Activated B cell treated with CpG ODN at 0.5 μM for 24 hours (primary cell): Measurements from ENCODE around the gene ANO2. TPM values are rescaled to one million over a fixed set of nuclear protein-coding genes. Genes with fewer than 3 reads are reported as not detected.

ENCODE experiments used
- ATAC-seq: fragments of 200-7000 bp; cut with Tn5 transposase; one replicate; pipeline ENCODE4 v1.10.0; 2021; ENCODE audit warnings: low read depth, mild to moderate bottlenecking, moderate library complexity
- CTCF ChIA-PET: fragments of 350-600 bp; sonication (Branson Sonifier 250); formaldehyde crosslinking; loops from one replicate; lab custom pipeline; 2021; ENCODE audit warnings: antibody characterized with exemption; lab: Charles Lee
- POLR2A ChIA-PET: fragments of 350-600 bp; sonication (Branson Sonifier 250); formaldehyde crosslinking; loops from one replicate; lab custom pipeline; 2021; ENCODE audit warnings: antibody characterized with exemption; lab: Charles Lee
- DNase-seq: peaks from one replicate; pipeline ENCODE4 v3.0.0; 2022
- H3K27ac Mint-ChIP-seq: one replicate; pipeline ENCODE4 v1.8.0; 2020; ENCODE audit warnings: mixed read lengths
- H3K27me3 Mint-ChIP-seq: one replicate; pipeline ENCODE4 v1.8.0; 2021; ENCODE audit warnings: mixed read lengths
- H3K36me3 Mint-ChIP-seq: one replicate; pipeline ENCODE4 v1.8.0; 2021; ENCODE audit warnings: low read depth, mixed read lengths
- H3K4me1 Mint-ChIP-seq: one replicate; pipeline ENCODE4 v1.8.0; 2021; ENCODE audit warnings: mixed read lengths
- H3K4me3 Mint-ChIP-seq: one replicate; pipeline ENCODE4 v1.8.0; 2020; ENCODE audit warnings: mild to moderate bottlenecking, mixed read lengths
- H3K9me3 Mint-ChIP-seq: one replicate; pipeline ENCODE4 v1.8.0; 2020; ENCODE audit warnings: mixed read lengths
- CTCF ChIP-seq: fragments of 200-600 bp; IDR thresholded peaks from one replicate; pipeline ENCODE4 v1.8.0; 2022; ENCODE audit warnings: antibody characterized with exemption, mild to moderate bottlenecking
- intact Hi-C: fragments of 100-400 bp; cut with micrococcal nuclease; formaldehyde crosslinking; loops from one replicate; pipeline ENCODE4 v1.15.1; 2024
- total RNA-seq: library from RNA; stranded (reverse); gene quantifications from 2 replicates; pipeline ENCODE4 v1.2.3, GENCODE V29; 2022

The ANO2 gene
- total RNA-seq, 1 donor from 2014 or later, result not detected

- no peak overlapping the region for H3K27ac Mint-ChIP-seq
- intact Hi-C loops, result no loop called here
- ChIA-PET POLR2A (no interaction called here), CTCF (no interaction called here)
- TF ChIP-seq CTCF, result no peak
- no peak for ATAC-seq
- no peaks in the 10 kb centered on the region for H3K9me3 Mint-ChIP-seq
- H3K4me1 Mint-ChIP-seq, result no peaks in the 10 kb centered on the region
- H3K36me3 Mint-ChIP-seq, result no peaks in the 10 kb centered on the region
- H3K4me3 Mint-ChIP-seq, result no peak overlapping the region
- DNase-seq, result no peak
- H3K27me3 Mint-ChIP-seq, result no peaks in the 10 kb centered on the region
These were observed 424.2 kb downstream of the ANO2 start for GRCh38 chr12:5520831-5521230.

DNA sequence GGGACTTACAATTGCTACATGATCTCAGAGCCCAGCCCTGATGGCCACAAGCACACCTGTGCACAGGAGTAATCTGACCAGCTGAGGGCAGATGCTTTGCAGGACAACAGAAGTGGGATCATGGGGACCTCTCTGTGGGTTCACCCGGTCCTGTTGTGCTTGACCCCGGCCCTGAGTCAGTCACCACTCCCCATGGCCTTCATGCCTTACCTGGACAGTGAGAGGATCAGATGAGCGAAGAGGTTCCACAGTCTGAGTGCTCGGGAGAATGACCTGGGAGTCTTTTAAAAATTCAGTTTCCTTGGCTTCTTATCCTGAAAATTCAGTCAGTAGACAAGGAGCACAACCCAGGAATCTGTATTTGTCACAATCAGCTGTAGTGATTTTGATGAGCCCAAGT, 425.0 kb downstream of the ANO2 start:
- ATAC-seq (no peak), DNase-seq (no peak)
- intact Hi-C loops, result no loop called here
- TF ChIP-seq CTCF, result no peak
- Mint-ChIP-seq H3K4me1 (no peaks in the 10 kb centered on the region), H3K4me3 (no peak overlapping the region), H3K27me3 (no peaks in the 10 kb centered on the region), H3K36me3 (no peaks in the 10 kb centered on the region), H3K9me3 (no peaks in the 10 kb centered on the region), H3K27ac (no peak overlapping the region)
- ChIA-PET CTCF (no interaction called here), POLR2A (no interaction called here)

DNA sequence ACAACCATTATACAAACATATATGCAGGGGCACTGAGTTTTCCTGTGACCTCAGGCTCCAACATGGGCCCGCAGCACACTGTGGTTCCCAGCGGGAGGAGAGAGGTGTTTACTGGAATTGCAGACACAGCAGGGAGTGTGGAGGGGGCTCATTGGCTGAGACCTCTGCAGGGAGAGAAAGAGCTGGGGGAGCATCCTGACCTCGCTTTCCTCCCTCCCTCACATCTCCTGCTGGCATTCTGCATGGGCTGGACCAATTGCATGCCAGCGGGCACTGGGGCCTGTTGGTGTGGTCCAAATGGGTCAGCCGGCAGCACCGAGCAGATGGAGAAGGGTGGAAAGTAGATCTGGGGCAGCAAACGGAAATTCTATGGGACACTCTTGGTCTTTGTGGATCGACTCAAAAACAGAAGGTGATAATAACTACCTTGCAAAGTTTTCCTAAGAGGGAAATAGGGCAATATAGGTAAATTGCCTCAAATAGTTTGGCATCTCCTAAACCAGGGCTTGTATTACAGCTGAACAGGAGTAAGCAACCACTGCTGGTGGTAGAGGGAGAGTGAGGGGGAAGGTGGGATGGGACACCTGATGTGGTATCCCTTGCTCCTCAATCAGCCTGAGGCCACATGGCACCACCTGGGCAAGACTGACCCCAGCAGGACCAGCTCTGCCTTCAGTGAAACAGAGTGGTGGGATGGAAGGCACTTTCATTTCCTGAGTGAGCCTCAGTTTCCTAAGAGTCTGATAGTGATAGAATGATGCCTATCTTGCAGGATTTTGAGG, 426.3 kb downstream of the ANO2 start:
- ChIA-PET POLR2A (no interaction called here), CTCF (no interaction called here)
- H3K27me3 Mint-ChIP-seq, result peaks cover 3% of the 10 kb centered on the region
- DNase-seq, result no peak
- no peak for ATAC-seq
- H3K27ac Mint-ChIP-seq, result no peak overlapping the region
- no peaks in the 10 kb centered on the region for H3K9me3 Mint-ChIP-seq
- H3K4me1 Mint-ChIP-seq, result no peaks in the 10 kb centered on the region
- H3K36me3 Mint-ChIP-seq, result no peaks in the 10 kb centered on the region
- no peak for TF ChIP-seq CTCF
- intact Hi-C loops, result no loop called here
- no peak overlapping the region for H3K4me3 Mint-ChIP-seq

GRCh38 chr12:5516371-5517241, 428.5 kb downstream of the ANO2 start:
- Mint-ChIP-seq H3K4me3 (no peak overlapping the region), H3K27me3 (peaks cover 5% of the 10 kb centered on the region), H3K9me3 (no peaks in the 10 kb centered on the region), H3K4me1 (no peaks in the 10 kb centered on the region), H3K36me3 (no peaks in the 10 kb centered on the region), H3K27ac (no peak overlapping the region)
- no peak for TF ChIP-seq CTCF
- DNase-seq (no peak), ATAC-seq (no peak)
- intact Hi-C loops, result no loop called here
- POLR2A ChIA-PET, result no interaction called here
- CTCF ChIA-PET, result no interaction called here

DNA sequence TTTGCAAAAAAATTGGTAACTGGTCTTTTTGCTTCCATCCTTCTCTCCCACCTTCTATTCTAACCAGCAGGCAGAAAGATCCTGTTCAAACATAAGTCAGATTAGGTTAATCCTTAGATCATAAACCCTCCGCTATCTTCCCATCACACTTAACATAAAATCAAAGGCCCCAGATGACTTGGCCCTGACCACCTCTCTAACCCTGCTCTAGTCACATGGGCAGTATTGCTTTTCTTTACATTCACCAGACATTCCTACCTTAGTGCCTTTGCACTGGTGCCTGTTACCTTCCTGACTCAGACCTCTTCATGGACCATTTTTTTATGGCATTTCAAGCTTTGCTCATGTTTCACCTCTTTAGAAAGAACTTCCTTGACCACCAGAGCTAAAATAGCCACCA, 429.6 kb downstream of the ANO2 start:
- H3K4me1 Mint-ChIP-seq, result no peaks in the 10 kb centered on the region
- ChIA-PET POLR2A (no interaction called here), CTCF (no interaction called here)
- H3K4me3 Mint-ChIP-seq, result no peak overlapping the region
- ATAC-seq (no peak), DNase-seq (no peak)
- H3K27me3 Mint-ChIP-seq, result peaks cover 11% of the 10 kb centered on the region
- TF ChIP-seq CTCF, result no peak
- no peaks in the 10 kb centered on the region for H3K36me3 Mint-ChIP-seq
- H3K27ac Mint-ChIP-seq, result no peak overlapping the region
- no peaks in the 10 kb centered on the region for H3K9me3 Mint-ChIP-seq
- intact Hi-C loops, result no loop called here
